ENCODE data around the gene IFIT1B.

DNA sequence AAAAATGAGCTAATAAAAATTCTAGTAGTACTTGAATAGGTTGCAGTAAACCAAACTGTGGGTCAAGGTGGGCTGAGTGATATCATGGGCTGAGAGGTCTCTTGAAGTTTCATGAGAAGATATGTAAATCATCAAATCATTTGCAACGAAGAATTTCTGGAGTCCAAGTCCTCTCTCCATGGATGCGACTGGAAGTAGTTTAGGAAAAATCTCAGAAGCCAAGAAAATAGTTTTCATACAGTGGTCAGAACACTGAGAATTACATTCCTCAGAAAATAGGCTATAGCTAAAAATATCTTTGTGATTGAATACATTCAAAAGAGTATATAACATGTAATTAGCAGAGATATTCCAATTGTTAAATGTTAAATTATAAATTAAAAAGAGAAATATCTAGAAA, 10.9 kb downstream of the IFIT1B start:
- no peak for TF ChIP-seq CTCF (IDR thresholded peaks at IDR 0.05)
- TF ChIP-seq POLR2A (IDR thresholded peaks at IDR 0.05), result no peak

Measured in thyroid gland (tissue), 4 donors.